Caco-2 (cell line): ENCODE data around the gene SLC25A36. TPM values are rescaled to one million over a fixed set of nuclear protein-coding genes. Genes with fewer than 3 reads are reported as not detected.

Source experiments
- BruUV-seq: library from RNA; stranded (reverse); fragments of 400-500 nt; replicated peaks from 2 replicates; lab custom pipeline; 2021; lab: Mats Ljungman, UMichigan
- CTCF ChIA-PET: fragments of 300-600 bp; sonication (Branson Sonifier 250); formaldehyde crosslinking; loops from one replicate; lab custom pipeline; 2022; ENCODE audit warnings: antibody characterized with exemption; lab: Charles Lee
- POLR2A ChIA-PET: fragments of 300-600 bp; sonication (Branson Sonifier 250); formaldehyde crosslinking; loops from one replicate; lab custom pipeline; 2022; ENCODE audit warnings: antibody characterized with exemption; lab: Charles Lee
- DNase-seq, 2 experiments: peaks; one replicate each; pipeline versions ENCODE4 v3.0.0 to v3.0.0-alpha.2; 2020 to 2022
- H3K27me3 ChIP-seq: replicated peaks from 2 replicates; pipeline ENCODE4 v1.6.0; 2011; ENCODE audit warnings: low read length; ENCODE audit not compliant: control insufficient read depth, insufficient read depth
- H3K36me3 ChIP-seq: 2 replicates; pipeline ENCODE4 v1.5.1; 2011; ENCODE audit warnings: low read length; ENCODE audit not compliant: control insufficient read depth, insufficient read depth
- H3K4me1 ChIP-seq: fragments of 250-450 bp; sonication (Bioruptor Pico); 2 replicates; pipeline ENCODE4 v1.5.1; 2020; ENCODE audit warnings: mild to moderate bottlenecking
- H3K4me3 ChIP-seq: 2 replicates; pipeline ENCODE4 v1.5.1; 2011; ENCODE audit warnings: low read depth, mild to moderate bottlenecking, control low read depth, low read length
- H3K9me3 ChIP-seq: fragments of 250-450 bp; sonication (Bioruptor Pico); 2 replicates; pipeline ENCODE4 v1.5.1; 2020; ENCODE audit warnings: mild to moderate bottlenecking, moderate library complexity
- H3K27ac Mint-ChIP-seq: one replicate; pipeline ENCODE4 v1.8.0; 2022; ENCODE audit warnings: mixed read lengths; ENCODE audit not compliant: unreplicated experiment
- H3K27me3 Mint-ChIP-seq: one replicate; pipeline ENCODE4 v1.8.0; 2022; ENCODE audit warnings: mixed read lengths; ENCODE audit not compliant: insufficient read depth, unreplicated experiment
- H3K36me3 Mint-ChIP-seq: one replicate; pipeline ENCODE4 v1.8.0; 2022; ENCODE audit warnings: mild to moderate bottlenecking, mixed read lengths; ENCODE audit not compliant: insufficient read depth, unreplicated experiment
- H3K4me1 Mint-ChIP-seq: one replicate; pipeline ENCODE4 v1.8.0; 2022; ENCODE audit warnings: low read depth, mixed read lengths; ENCODE audit not compliant: unreplicated experiment
- H3K4me3 Mint-ChIP-seq: one replicate; pipeline ENCODE4 v1.8.0; 2022; ENCODE audit warnings: mild to moderate bottlenecking, moderate library complexity, mixed read lengths; ENCODE audit not compliant: unreplicated experiment
- H3K9me3 Mint-ChIP-seq: one replicate; pipeline ENCODE4 v1.8.0; 2022; ENCODE audit warnings: mixed read lengths; ENCODE audit not compliant: unreplicated experiment
- CTCF ChIP-seq, 2 experiments: fragments of 200-600 bp in 1 of 2; IDR thresholded peaks; 1 replicate in 1 of 2; 2 replicates in 1 of 2; pipeline versions ENCODE4 v1.5.1 to v1.8.0; 2011 to 2022; ENCODE audit warnings: antibody characterized with exemption in 1 of 2, control low read depth in 1 of 2, inconsistent platforms in 1 of 2, low read depth in 1 of 2, low read length in 1 of 2, mild to moderate bottlenecking in 1 of 2, moderate library complexity in 1 of 2; ENCODE audit not compliant: insufficient read depth in 1 of 2, severe bottlenecking in 1 of 2, unreplicated experiment in 1 of 2
- intact Hi-C: fragments of 100-400 bp; cut with micrococcal nuclease; formaldehyde crosslinking; loops from one replicate; pipeline ENCODE4 v1.10.0; 2022; ENCODE audit not compliant: unreplicated experiment
- total RNA-seq: library from RNA; stranded (reverse); gene quantifications from 2 replicates; pipeline ENCODE4 v1.2.3, GENCODE V29; 2022

The SLC25A36 gene
- total RNA-seq, 1 experiment from 2014 or later = 167 TPM

GRCh38 chr3:140903196-140903595 lies 38.4 kb upstream of the SLC25A36 start:
- Histone ChIP-seq H3K4me3 (no peak overlapping the region), H3K36me3 (no peaks in the 10 kb centered on the region), H3K27me3 (no peaks in the 10 kb centered on the region), H3K4me1 (no peaks in the 10 kb centered on the region), H3K9me3 (no peaks in the 10 kb centered on the region)
- no TSS peak for BruUV-seq
- Mint-ChIP-seq H3K4me3 (no peak overlapping the region), H3K27ac (no peak overlapping the region), H3K27me3 (peaks cover 3% of the 10 kb centered on the region), H3K36me3 (no peaks in the 10 kb centered on the region), H3K4me1 (no peaks in the 10 kb centered on the region), H3K9me3 (no peaks in the 10 kb centered on the region)
- POLR2A ChIA-PET = no interaction called here
- intact Hi-C loops = no loop called here
- DNase-seq = no peak
- no peak for TF ChIP-seq CTCF (IDR thresholded peaks at IDR 0.05; ENCODE audit: insufficient read depth in 1 of 2, low read depth in 1 of 2, low read length in 1 of 2, severe bottlenecking in 1 of 2, unreplicated experiment in 1 of 2)
- CTCF ChIA-PET = no interaction called here

- Mint-ChIP-seq H3K36me3 (no peaks in the 10 kb centered on the region), H3K4me1 (no peaks in the 10 kb centered on the region), H3K9me3 (no peaks in the 10 kb centered on the region), H3K4me3 (no peak overlapping the region), H3K27me3 (peaks cover 3% of the 10 kb centered on the region), H3K27ac (no peak overlapping the region)
- Histone ChIP-seq H3K36me3 (no peaks in the 10 kb centered on the region), H3K4me3 (no peak overlapping the region), H3K27me3 (no peaks in the 10 kb centered on the region), H3K4me1 (no peaks in the 10 kb centered on the region), H3K9me3 (no peaks in the 10 kb centered on the region)
- no peak for DNase-seq
- no TSS peak for BruUV-seq
- intact Hi-C loops = no loop called here
- TF ChIP-seq CTCF (IDR thresholded peaks at IDR 0.05; ENCODE audit: insufficient read depth in 1 of 2, low read depth in 1 of 2, low read length in 1 of 2, severe bottlenecking in 1 of 2, unreplicated experiment in 1 of 2) = no peak
- ChIA-PET POLR2A (no interaction called here), CTCF (no interaction called here)
These were observed 37.1 kb upstream of the SLC25A36 start for GRCh38 chr3:140904521-140904920.

GRCh38 chr3:140905559-140905958 lies 36.1 kb upstream of the SLC25A36 start:
- ChIA-PET CTCF (interaction anchor here (0.6 kb wide), 1 partner anchor 730 kb away, joined by 3 read pairs; no protein-coding TSS in a partner anchor), POLR2A (interaction anchor here (0.6 kb wide), 1 partner anchor 971 kb away, joined by 11 read pairs; the partner anchor contains the start of gene CLSTN2)
- BruUV-seq = no TSS peak
- H3K4me1 Mint-ChIP-seq = no peaks in the 10 kb centered on the region
- no peak for DNase-seq
- no peaks in the 10 kb centered on the region for H3K36me3 Mint-ChIP-seq
- H3K4me1 ChIP-seq = no peaks in the 10 kb centered on the region
- no peaks in the 10 kb centered on the region for H3K27me3 ChIP-seq
- H3K27ac Mint-ChIP-seq = no peak overlapping the region
- no peaks in the 10 kb centered on the region for H3K9me3 Mint-ChIP-seq
- no peaks in the 10 kb centered on the region for H3K9me3 ChIP-seq
- TF ChIP-seq CTCF (IDR thresholded peaks at IDR 0.05; ENCODE audit: insufficient read depth in 1 of 2, low read depth in 1 of 2, low read length in 1 of 2, severe bottlenecking in 1 of 2, unreplicated experiment in 1 of 2) = no peak
- no peak overlapping the region for H3K4me3 Mint-ChIP-seq
- H3K27me3 Mint-ChIP-seq = peaks cover 3% of the 10 kb centered on the region
- intact Hi-C loops = no loop called here
- H3K4me3 ChIP-seq = no peak overlapping the region
- no peaks in the 10 kb centered on the region for H3K36me3 ChIP-seq
